ENCODE measurements around the gene RHOV.

DNA sequence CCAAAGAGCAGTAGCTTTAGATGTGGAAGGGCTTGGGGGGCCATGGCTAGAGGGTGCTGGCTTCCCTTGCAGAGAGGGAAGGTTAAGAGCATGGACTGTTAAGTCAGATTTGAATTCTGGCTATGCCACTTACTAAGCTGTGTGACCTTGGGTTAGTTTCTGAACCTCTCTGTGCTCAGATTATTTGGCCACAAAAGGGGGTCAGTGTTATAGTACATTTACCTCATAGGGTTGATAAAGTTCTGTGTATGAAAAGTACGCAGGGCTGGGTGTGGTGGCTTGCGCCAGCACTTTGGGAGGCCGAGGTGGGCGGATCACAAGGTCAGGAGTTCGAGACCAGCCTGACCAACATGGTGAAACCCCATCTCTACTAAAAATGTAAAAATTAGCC, 27.0 kb upstream of the RHOV start:
- TF ChIP-seq EZH2 (IDR thresholded peaks at IDR 0.05): no peak
- no peak for TF ChIP-seq POLR2AphosphoS5 (IDR thresholded peaks at IDR 0.05; ENCODE audit: borderline replicate concordance, low read depth, low read length)

All from SK-N-MC (cell line).